Muscle of leg (tissue), 11 donors: ENCODE results near the gene NR2C2. TPM values are rescaled to one million over a fixed set of nuclear protein-coding genes. Genes with fewer than 3 reads are reported as not detected.

Source experiments
- DNase-seq: peaks from one replicate; pipeline ENCODE4 v3.0.0; 2013
- H3K27ac ChIP-seq: one replicate; pipeline ENCODE4 v1.5.1; 2013; ENCODE audit warnings: mild to moderate bottlenecking, low read length, control low read depth
- H3K27me3 ChIP-seq: one replicate; pipeline ENCODE4 v1.6.1; 2013; ENCODE audit warnings: low read length; ENCODE audit not compliant: control insufficient read depth, insufficient read depth
- H3K36me3 ChIP-seq: one replicate; pipeline ENCODE4 v1.6.1; 2013; ENCODE audit warnings: low read length; ENCODE audit not compliant: control insufficient read depth, insufficient read depth
- H3K4me1 ChIP-seq: one replicate; pipeline ENCODE4 v1.6.1; 2013; ENCODE audit warnings: low read length; ENCODE audit not compliant: control insufficient read depth, insufficient read depth
- H3K4me3 ChIP-seq: one replicate; pipeline ENCODE4 v1.5.1; 2013; ENCODE audit warnings: low read length, control low read depth
- H3K9me3 ChIP-seq: replicated peaks from 2 replicates; pipeline ENCODE4 v1.6.1; 2013; ENCODE audit warnings: low read depth, low read length; ENCODE audit not compliant: control insufficient read depth
- whole genome bisulfite sequencing: methylation state at CpG from one replicate; pipeline ENCODE4 v1.1.5; 2013; ENCODE audit warnings: missing lambda C conversion rate; ENCODE audit not compliant: insufficient coverage; 5-methylcytosine and 5-hydroxymethylcytosine counted together
- polyA plus RNA-seq, 8 donors: library from polyadenylated mRNA; unstranded; fragments of 120-200 nt; gene quantifications; one replicate each; pipeline versions ENCODE4 v1.2.1 to v1.2.3, GENCODE V29; 2013; ENCODE audit warnings: inconsistent platforms in 1 of 8, low replicate concordance in 1 of 8; ENCODE audit not compliant: insufficient read length in 8 of 8, insufficient read depth in 1 of 8
- total RNA-seq: library from RNA; stranded (reverse); fragments of 120-200 nt; gene quantifications from one replicate; pipeline ENCODE4 v1.2.4, GENCODE V29; 2013

The NR2C2 gene
- total and polyA plus RNA-seq, 9 donors: 24.5 to 41.6 (median 29.8) TPM

DNA sequence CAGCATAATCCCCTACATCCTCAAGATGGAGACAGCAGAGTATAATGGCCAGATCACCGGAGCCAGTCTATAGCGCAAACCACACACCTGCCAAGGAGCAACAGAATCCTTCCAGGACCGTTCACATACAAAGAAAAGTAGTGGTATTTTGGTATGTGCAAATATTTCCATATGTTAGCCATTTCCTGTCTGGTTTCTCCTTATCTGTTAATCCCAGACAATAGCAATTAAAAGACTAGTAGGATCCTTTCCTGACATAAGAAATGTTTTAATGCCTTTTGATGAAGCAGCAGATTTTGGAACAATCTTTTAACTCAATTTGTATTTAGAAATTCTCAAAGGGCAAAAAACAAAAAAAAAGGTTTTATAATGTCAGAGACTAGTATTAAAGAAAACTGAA, 95.6 kb downstream of the NR2C2 start:
- Histone ChIP-seq H3K4me1 (no peaks in the 10 kb centered on the region), H3K36me3 (peaks cover 80% of the 10 kb centered on the region), H3K27me3 (no peaks in the 10 kb centered on the region), H3K27ac (no peak overlapping the region), H3K4me3 (no peak overlapping the region), H3K9me3 (no peaks in the 10 kb centered on the region)
- WGBS: no CpG with 5 or more reads among the region's 3 CpGs
- peak; percentile 16 for DNase-seq

DNA sequence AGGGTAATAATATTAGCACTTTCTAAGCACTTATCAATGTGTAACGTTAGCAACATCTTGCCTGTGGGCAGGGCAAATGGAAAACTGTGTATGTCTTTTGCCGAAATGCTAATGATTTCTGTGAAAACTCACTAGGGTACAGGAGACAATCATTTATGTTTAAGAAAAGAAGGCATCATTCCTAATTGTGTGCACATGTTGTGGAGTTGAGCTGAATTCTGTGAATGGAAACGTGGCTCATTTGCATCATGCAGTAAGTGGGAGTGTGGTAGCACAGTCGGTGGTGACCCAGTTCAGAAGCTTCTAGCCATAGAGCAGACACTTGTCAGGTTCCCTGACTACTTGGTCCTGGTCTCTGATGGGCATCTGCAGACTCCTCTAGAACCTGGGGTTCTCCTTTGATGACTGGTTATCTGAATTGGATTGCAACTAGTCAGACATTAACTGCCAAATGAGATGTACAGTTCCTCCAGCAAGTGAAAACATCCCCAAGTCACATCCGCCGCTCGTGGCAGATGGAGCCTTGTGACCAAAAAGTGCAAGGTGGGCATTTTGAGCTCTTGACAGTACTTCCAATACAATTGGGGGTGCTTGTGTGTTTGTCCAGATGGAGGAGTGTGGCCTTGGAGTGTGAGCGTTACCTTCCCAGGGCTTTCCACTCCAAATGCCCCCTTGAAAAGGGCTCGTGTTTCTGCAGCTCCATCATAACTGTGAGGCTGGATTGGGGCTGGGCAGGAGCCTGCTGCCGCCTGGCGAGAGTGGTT, 96.2 kb downstream of the NR2C2 start:
- Histone ChIP-seq H3K9me3 (no peaks in the 10 kb centered on the region), H3K4me3 (no peak overlapping the region), H3K27ac (no peak overlapping the region), H3K36me3 (peaks cover 76% of the 10 kb centered on the region), H3K4me1 (no peaks in the 10 kb centered on the region), H3K27me3 (no peaks in the 10 kb centered on the region)
- DNase-seq: no peak
- 49% methylated on average over 3 of the region's 11 CpGs for WGBS

- no peak for DNase-seq
- no peak overlapping the region for H3K27ac ChIP-seq
- no peaks in the 10 kb centered on the region for H3K9me3 ChIP-seq
- no peak overlapping the region for H3K4me3 ChIP-seq
- no peaks in the 10 kb centered on the region for H3K27me3 ChIP-seq
- WGBS: 87% methylated on average over 3 of the region's 7 CpGs
- H3K4me1 ChIP-seq: no peaks in the 10 kb centered on the region
- peaks cover 72% of the 10 kb centered on the region for H3K36me3 ChIP-seq
Observed at GRCh38 chr3:15044326-15044725, 96.9 kb downstream of the NR2C2 start.

DNA sequence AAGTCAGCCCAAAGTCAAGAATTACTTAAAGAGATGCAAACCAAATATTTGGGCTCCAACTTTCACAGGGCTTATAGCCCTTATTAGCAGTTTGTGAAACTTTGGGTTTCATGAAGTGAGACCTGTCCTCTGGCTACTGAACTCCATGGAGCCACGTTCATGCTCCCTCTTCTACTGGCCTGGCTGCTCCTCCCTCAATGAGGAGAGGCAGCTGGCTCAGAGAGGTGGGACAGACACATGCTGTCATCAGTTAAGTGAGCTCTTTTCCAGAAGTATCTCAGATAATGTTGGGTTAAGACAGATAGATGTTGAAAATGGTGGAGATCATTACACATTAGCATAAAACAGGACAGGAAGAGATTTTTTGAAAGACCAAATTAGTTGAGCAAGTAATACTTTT, 98.3 kb downstream of the NR2C2 start:
- Histone ChIP-seq H3K4me1 (no peaks in the 10 kb centered on the region), H3K36me3 (peaks cover 74% of the 10 kb centered on the region)
- WGBS: 63% methylated on average over 1 of the region's 1 CpG

DNA sequence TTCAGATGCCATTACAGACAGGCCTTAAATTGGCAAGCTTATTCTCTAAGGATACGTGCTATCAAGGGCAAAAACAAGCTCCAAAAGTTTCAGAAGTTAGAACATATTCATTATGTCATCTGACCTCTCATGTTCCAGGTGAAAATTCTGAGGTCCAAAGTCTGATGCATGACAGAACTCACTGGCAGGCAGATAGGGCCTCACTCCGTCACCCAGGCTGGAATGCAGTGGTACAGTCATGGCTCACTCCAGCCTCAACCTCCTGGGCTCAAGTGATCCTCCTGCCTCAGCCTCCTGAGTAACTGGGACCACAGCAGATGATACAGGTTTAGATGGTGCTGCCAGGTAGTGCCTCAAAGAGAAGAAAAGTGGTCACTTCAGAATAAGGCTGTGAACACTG, 102.2 kb downstream of the NR2C2 start:
- Histone ChIP-seq H3K4me3 (no peak overlapping the region), H3K36me3 (peaks cover 78% of the 10 kb centered on the region), H3K27me3 (no peaks in the 10 kb centered on the region), H3K4me1 (no peaks in the 10 kb centered on the region), H3K27ac (no peak overlapping the region), H3K9me3 (no peaks in the 10 kb centered on the region)
- 100% methylated on average over 2 of the region's 2 CpGs for WGBS
- no peak for DNase-seq

More for the DNA sequence above, 98.3 kb downstream of the NR2C2 start:
- H3K4me3 ChIP-seq: no peak overlapping the region
- H3K27me3 ChIP-seq: no peaks in the 10 kb centered on the region
- no peaks in the 10 kb centered on the region for H3K9me3 ChIP-seq
- DNase-seq: no peak
- no peak overlapping the region for H3K27ac ChIP-seq

GRCh38 chr3:15050405-15051092, 103.2 kb downstream of the NR2C2 start:
- WGBS: 82% methylated on average over 3 of the region's 3 CpGs
- DNase-seq: no peak
- Histone ChIP-seq H3K36me3 (peaks cover 68% of the 10 kb centered on the region), H3K4me3 (no peak overlapping the region), H3K27ac (no peak overlapping the region), H3K27me3 (no peaks in the 10 kb centered on the region), H3K4me1 (no peaks in the 10 kb centered on the region), H3K9me3 (no peaks in the 10 kb centered on the region)

DNA sequence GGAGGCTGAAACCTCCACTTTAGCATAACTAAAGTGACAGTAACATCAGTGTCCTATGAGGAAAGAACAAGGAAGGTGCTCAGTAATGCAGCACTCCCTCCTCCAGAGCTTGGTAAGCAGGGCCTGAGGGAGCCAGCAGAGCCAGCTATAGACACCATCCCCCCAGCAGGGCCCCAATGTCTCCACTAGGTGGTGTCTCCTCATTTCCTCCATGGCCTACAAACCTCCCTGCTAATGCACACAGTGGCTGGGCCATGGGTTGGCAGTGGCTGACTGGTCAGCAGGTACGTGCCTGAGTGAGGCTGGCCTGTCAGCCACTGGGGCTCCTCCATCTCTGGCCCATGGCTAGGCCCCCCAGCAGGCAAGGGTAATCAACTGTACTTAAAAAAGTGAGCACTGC, 104.1 kb downstream of the NR2C2 start:
- Histone ChIP-seq H3K9me3 (no peaks in the 10 kb centered on the region), H3K4me3 (no peak overlapping the region), H3K36me3 (peaks cover 59% of the 10 kb centered on the region), H3K4me1 (no peaks in the 10 kb centered on the region), H3K27me3 (no peaks in the 10 kb centered on the region), H3K27ac (no peak overlapping the region)
- 43% methylated on average over 1 of the region's 1 CpG for WGBS
- DNase-seq: peak; percentile 16

- 80% methylated on average over 10 of the region's 14 CpGs for WGBS
- DNase-seq: no peak
- peaks cover 57% of the 10 kb centered on the region for H3K36me3 ChIP-seq
- H3K4me3 ChIP-seq: no peak overlapping the region
- H3K27me3 ChIP-seq: no peaks in the 10 kb centered on the region
- no peak overlapping the region for H3K27ac ChIP-seq
- H3K4me1 ChIP-seq: no peaks in the 10 kb centered on the region
- no peaks in the 10 kb centered on the region for H3K9me3 ChIP-seq
Observed at GRCh38 chr3:15052335-15053242, 105.2 kb downstream of the NR2C2 start.

- Histone ChIP-seq H3K9me3 (no peaks in the 10 kb centered on the region), H3K4me1 (no peaks in the 10 kb centered on the region), H3K27ac (no peak overlapping the region), H3K4me3 (no peak overlapping the region), H3K36me3 (peaks cover 59% of the 10 kb centered on the region), H3K27me3 (no peaks in the 10 kb centered on the region)
- no peak for DNase-seq
- WGBS: no CpG with 5 or more reads among the region's 4 CpGs
Observed at GRCh38 chr3:15053541-15053940, 106.2 kb downstream of the NR2C2 start.

DNA sequence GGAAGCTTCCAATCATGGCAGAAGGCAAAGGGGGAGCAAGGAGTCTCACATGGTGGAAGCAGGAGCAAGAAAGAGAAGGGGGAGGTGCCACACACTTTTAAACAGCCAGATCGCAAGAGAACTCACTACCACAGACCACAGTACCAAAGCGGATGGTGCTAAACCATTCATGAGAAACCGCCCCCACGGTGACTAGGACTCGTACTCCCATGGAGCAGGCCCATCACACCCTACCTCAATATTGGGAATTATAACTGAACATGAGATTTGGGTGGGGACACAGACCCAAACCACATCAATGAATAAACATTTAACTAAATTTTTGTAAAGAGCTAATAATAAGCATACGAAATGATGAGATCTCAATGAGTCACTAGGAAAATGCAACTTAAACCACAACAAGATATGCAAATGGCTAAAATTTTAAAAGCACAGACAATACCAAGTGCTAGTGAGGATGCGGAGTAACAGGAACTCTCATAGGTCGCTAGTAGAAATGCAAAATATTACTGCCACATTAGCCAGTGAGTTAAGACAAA, 107.7 kb downstream of the NR2C2 start:
- Histone ChIP-seq H3K4me1 (no peaks in the 10 kb centered on the region), H3K27me3 (no peaks in the 10 kb centered on the region), H3K27ac (no peak overlapping the region), H3K9me3 (no peaks in the 10 kb centered on the region), H3K4me3 (no peak overlapping the region), H3K36me3 (peaks cover 59% of the 10 kb centered on the region)
- no peak for DNase-seq
- WGBS: no CpG with 5 or more reads among the region's 8 CpGs
